GM19438 (cell line): ENCODE results near the gene AMIGO1.
"Not testable (repeated sequence)": the region's sequence is repeated elsewhere in the genome, so short reads cannot be mapped to it uniquely, and the experiment has no call there.

Experiments
- ATAC-seq: cut with Tn5 transposase; IDR thresholded peaks from one replicate; pipeline ENCODE4 v1.9.1; 2021; ENCODE audit warnings: low read depth; ENCODE audit not compliant: unreplicated experiment

AMIGO1 gene

DNA sequence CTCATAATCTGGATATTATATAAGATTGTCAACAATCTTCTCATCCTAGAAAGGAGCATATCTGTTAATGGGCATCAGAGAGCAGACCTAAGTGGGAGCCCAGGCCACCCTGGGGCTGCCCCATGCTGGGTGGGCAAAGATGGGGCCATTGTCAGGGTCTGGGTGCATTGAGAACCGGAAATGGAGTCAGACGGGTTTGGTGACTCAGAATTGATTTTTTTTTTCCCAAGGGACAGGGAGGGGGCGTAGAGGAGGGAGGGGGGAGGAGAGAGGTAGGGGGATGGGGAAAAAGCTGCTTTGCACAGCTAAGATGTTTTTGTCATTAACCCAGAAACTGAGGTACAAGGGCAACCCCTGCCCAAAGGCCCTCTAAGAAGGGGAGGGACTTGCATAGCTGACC, 24.5 kb downstream of the AMIGO1 start:
- no peak for ATAC-seq

DNA sequence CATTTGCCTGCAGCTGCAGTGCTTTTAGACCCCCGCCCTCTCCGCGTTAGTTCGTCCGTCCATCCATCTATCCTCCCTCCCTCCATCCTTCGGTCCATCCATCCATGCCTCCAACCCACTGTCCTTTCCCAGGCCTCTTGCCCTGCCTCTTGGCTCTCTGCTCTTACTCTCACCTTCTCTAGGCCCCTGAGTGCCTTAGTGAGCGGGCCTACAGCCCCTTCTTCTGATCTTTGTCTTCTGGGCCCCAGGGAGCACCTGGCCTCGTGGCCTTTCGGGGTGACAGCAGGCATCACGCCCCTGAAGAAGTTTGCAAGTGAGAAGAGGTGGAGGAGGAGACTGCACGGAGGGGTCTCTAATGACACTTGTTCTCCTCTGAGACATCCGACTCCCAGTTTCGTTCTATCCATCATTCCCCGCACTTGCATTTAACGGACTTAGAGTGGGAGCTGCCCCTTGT, 25.0 kb downstream of the AMIGO1 start:
- no peak for ATAC-seq

DNA sequence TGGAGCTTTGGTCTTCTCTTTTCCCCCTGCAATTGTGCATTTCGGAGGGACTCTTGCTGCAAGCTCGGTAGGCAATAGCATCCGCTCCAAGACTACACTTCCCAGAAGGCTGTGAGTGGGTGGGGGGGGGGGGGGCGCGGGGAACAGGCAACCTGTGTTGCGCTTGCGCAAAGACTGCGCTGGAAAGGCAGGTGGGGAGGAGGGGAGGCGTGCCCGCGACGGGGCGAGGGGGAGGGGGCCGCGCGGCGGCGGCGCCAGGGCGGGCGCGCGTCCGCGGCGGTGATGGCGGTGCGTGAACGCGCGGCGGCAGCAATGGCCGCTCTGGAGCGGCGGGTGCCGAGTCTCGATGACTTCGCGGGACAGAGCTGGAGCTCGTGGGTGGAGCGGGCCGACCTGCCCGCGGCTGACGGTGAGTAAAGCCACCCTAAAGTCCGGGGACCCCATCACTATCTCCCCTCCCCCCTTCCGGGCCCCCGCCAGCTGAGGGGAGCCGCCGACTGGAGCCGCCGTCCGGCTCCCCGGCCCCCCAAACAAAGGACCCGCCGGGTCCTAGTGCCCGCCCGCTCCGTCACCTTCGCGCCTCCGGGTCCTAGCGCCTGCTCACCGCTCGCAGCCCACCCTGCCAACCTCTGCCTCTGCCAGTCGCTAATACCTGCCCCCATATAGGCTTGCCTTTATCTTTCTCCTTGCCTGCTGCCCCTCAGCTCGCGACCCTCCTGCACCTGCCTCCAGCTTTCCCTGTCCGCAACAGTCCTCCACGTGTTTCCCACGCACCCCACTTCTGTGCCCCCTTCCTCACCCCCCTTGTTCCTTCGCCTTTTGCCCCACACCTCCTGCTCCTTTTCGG, 25.6 kb downstream of the AMIGO1 start, which contains the start of gene ATXN7L2:
ATXN7L2 (plus strand) TSS at position 234 of the 847 bp plus-strand sequence; CDS start at position 283, 49 bp downstream.
- peak; percentile 79 for ATAC-seq

DNA sequence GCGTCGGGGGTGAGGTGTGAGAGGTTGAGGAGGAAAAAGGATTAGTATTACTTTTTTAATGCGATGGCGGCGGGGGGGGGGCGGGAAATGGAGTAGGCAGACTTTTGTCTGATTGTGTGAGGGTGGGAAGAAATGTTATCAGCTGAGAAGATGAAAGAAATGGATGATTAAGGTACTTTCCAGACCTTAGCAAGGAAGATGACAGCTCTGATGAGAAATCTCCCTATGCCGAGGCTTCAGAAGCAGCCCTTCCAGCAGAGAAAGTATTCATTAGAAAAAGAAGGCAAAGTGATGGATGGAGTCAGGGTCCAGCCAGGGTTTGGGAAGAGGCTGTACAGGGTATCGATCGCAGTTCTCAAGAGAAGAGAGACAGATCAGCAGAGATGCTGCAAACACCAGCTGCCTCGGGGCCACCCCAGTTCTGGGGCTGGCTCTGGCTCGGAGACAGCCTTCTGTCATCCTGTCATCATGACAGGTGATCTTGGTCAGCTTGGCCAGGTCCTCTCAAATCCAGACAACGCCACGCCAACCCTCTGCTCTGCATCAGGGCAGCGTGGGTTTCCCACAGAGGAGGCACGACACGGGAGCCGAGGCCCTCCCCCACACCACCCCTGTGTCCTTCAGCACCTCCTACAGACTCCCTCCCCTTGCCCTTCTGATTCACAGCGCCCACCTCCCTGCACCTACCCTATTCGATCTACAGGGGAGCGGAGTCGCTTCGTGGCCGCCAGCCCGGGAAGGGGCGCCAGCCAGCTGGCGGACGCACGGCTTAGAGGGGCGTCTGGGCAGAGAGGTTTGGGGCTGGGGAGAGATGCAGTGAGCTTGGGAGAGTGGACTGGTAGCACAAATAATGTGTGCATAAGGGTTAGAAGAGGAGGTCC, 26.5 kb downstream of the AMIGO1 start:
- ATAC-seq = peak; percentile 34

DNA sequence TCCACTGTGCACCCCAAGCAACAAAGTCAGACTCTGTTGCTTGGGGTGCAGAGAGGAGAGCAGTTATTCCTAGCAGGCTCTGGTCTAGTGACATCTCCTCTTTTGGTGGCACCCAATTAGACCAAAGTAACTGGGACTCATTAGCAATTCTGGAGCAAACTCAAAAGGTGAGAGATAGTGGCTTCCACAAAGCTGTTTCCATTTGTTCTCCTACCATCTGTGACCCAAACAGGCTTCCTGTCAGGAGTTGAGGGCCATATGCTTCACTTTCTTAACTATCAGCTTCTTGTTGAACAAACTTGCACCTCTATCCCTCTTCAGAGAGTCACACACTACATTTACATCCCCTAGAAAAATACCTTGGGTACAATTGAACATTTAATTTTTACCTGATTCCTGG, 27.3 kb downstream of the AMIGO1 start:
- no peak for ATAC-seq

DNA sequence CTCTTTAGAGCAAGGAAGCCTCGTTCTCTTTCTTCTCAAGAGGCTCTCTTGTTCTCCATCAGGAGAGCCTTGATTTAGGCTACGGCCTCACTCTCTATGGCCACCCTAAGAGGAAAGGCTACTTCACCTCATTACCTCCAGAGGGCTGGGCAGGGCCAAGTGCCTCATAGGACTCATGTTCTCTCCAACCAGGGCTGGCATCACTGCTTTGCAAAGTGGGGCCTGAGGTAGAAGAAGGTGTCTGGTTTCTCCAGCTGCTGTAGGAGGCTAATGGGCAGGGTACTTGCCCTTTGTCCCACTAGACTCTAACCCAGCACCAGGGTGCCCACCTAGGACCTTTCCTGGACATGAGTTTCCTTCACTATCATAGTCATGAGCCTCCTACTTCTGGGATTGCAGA, 27.9 kb downstream of the AMIGO1 start:
- ATAC-seq = no peak

DNA sequence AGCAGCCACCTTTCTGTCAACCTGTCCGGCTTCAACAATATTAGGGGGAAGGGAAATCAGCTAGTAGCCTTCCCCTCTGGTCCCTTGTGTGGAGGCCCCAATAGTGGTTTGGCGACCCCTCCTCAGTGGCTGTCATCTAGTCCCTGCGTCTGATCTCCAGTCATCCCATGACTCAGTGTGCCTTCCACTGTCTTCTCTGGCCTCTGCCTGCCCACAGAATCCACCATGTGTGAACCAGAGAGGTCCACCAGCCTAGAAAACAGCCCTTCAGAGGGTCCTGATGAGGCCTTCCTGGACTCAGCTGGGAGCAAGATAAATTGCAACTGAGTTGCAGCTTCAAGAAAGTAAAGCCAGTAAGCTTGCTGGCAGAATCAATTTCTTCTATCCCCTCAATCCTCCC, 29.6 kb downstream of the AMIGO1 start:
- ATAC-seq = no peak

DNA sequence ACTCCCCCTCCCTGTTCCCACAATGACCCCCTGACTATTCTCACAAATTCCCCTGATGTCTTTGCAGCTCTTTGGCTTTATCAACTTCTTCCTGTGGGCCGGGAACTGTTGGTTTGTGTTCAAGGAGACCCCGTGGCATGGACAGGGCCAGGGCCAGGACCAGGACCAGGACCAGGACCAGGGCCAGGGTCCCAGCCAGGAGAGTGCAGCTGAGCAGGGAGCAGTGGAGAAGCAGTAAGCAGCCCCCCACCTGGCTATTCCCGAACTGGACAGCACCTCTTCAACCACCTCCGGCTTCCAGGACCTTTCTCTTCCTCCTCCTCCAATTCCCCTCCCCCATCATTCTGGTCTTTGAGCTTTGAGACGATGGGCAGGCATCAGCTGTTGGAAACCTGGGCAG, 30.2 kb downstream of the AMIGO1 start:
- no peak for ATAC-seq

DNA sequence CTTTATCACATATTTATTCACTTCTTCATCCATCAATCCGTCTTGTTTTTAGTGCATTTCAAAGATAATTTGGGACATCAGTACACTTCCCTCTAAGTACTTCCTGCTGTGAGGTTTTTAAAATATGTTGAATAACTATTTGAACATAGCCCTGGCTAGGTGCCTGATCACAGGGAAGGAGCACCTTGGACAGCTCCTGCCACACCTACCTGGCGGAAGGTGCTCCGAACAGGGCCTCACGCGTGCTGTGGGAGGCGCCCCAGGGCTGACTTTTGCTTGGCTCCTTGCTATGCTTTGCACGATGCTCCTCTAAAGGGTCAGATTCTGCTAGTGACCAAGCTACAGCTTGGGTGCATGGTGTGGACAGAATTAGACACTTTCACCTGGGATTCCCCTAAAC, 30.7 kb downstream of the AMIGO1 start:
- no peak for ATAC-seq

DNA sequence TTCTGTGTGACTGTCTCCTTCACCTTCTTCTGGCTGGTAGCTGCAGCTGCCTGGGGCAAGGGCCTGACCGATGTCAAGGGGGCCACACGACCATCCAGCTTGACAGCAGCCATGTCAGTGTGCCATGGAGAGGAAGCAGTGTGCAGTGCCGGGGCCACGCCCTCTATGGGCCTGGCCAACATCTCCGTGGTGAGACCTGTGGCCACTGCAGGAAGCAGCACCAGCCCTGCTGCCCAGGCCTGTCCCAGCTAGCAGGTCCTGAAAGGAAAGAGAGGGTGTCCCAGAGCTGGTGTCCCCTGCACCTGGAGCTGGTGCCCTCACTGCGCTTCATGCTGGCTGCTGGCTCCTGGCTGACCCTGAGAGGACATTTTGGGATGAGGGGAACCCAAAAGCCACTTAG, 31.7 kb downstream of the AMIGO1 start:
- ATAC-seq = no peak

DNA sequence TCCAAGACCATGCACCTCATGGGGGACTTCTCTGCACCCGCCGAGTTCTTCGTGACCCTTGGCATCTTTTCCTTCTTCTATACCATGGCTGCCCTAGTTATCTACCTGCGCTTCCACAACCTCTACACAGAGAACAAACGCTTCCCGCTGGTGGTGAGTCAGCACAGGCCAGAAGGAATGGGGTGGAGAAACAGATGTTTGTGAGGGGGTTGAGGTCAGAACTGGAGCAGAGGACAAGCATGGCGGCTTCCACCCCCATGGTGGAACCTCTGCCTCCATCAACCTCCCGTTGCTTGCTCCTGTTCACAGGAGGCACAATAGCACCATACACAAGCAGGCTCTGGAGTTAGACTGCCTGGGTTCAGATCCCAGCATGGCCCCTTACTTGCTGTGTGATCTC, 32.7 kb downstream of the AMIGO1 start:
- ATAC-seq = no peak

DNA sequence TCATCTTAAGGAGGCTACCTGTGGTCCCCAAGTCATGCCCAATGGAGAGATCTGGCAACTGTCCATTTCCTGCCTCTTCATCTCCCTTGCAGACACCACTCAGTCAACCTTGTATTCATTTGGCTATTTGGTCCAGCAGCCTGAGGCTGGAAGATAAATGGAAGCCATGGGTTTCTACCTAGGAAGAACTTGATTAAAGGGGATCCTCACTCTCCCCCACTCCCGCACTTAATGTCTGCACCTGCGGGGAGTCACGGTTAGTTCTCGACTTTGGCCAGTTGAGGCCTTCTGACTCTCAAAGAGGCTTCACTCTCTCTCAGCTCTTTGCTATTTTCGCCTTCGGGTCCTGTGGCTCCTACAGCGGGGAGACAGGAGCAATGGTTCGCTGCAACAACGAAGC, 34.3 kb downstream of the AMIGO1 start:
- ATAC-seq = no peak

DNA sequence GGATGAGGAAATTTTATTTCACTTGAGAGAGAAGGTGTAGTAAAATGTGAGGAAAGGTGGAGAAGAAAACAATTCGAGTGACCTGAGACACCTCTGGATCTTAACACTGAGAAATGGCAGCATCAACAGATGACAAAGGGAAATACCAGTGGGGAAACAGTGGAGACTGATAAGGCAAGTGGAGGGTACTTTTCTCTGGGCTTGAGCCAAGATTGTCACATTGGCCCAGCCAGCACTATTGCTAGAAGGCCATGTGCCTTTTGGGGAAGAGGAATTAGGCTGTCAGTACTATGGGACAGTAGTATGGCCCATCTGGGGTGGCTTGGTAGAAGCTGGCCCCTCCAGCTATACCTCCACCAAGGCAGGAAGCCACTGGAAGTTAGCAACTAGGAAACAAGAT, 34.8 kb downstream of the AMIGO1 start:
- no peak for ATAC-seq

DNA sequence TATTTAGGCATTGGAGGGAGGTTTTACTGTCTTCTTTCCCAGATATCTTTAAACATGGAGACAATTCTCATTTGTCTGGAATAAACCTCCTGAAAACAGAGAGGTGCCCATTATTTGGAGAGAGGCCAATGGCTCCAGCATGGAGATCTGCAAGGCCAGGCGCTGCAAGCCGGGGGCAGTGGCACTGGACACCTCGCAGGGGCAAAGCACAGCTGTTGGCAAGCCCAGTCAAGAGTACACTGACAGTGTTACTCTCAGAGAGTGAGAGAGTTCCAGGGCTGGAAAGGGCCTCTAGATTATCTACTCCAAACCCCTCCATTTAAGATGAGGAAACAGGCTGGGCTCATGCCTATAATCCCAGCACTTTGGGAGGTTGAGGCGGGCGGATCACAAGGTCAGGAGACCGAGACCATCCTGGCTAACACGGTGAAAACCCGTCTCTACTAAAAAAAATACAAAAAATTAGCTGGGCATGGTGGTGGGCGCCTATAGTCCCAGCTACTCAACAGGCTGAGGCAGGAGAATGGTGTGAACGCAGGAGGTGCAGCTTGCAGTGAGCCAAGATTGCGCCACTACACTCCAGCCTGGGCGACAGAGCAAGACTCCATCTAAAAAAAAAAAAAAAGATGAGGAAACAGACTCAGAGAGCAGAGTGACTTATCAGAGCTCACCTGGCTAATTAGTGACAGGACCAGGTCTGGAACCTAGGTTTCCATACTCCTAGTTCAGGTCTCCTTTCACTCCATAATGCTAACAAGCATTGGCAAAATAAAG, 36.1 kb downstream of the AMIGO1 start:
- ATAC-seq = not testable (repeated sequence)

DNA sequence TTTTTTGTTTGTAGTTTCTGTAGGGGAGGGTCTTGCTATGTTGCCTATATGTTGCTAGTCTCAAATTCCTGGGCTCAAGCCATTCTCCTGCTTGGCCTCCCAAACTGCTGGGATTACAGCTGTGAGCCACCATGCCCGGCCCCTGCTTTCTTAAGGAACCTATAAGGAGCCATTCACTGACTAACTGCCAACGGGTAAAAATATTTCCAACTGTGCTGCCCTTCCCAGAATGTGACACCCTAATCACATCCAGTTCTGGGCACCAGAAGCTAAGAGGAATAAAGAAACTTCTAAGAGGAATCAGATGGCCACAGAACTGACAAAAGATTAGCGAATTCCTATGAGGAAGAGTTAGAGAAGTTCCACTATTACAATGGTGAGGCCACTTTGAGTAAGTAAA, 36.7 kb downstream of the AMIGO1 start:
- ATAC-seq = no peak

DNA sequence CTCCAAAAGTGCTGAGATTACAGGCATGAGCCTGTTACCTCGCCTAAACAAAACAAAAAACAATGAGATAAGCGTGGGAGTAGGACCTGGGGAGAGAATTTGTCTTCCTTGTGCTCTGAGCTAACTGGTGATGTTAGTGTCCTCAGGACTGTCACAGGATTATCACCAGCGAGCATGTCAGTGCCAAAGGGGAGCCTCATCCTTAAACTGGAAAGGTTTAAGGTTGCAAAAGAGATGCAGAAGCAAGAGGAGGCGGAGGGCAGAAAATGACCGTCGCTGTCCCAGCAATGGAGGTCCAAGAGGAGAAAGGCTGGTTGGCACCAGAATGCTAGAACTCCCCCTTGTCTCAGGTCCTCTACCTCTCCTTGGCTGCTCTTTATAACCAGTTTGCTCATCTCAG, 39.3 kb downstream of the AMIGO1 start:
- no peak for ATAC-seq

DNA sequence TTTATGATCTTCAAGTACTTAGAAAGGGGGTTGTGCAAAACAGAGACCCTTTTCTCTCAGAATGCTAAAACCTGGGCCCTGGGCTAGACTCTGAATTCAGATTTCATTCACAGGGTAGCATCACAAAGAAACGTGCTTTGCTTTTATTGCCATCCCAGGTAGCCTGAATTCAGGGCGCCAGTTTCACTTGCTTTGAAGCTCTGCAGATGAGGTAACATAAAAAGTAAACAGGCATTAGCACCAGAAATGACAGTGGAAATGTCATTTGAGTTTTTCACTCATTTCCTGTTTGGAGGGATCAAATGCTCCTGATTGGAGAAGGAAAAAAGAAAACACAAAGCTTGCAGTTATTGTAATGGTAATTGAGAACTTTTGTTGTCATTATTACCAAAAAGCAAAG, 40.6 kb downstream of the AMIGO1 start:
- ATAC-seq = no peak

DNA sequence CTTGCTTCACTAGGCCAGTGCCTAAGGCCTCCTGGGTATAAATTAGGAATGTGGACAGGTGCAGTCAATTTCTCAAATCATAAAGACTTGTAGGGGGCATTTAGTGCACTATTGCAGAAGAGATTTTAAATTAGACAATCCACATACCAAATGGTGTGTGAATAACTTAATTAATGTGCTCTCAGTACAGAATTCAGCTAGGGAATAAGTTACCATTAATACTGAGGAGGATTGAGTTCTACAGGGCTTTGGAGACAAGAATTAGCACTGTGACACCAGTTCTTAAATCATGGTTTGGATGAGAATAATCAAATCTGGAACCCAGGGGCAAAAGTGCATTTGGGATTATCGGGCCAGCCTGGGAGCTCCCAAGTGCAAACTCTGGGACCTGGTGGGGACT, 41.5 kb downstream of the AMIGO1 start:
- ATAC-seq = no peak

DNA sequence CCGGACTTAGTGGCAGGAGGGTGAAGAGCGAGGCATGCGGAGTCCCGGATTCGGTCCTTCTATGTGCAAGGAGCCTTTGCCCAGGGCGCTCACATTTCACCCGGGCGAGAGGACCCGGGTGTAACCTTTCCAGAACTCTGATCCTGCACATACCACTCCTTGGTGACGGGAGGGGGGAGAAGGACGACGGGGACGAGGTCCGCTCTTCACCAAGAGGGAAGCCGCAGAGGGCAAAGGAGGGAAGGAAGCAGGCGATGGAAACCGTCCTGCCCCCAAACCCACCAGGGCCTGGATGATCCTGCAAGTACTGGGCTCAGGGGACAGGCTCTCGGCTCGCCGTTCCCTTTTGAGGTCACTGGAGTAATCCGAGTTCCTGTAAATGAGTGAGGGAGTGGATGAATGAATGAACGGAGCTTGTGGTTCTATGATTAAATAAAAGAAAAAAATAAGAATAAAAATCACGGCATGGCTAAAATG, 42.2 kb downstream of the AMIGO1 start:
- no peak for ATAC-seq

DNA sequence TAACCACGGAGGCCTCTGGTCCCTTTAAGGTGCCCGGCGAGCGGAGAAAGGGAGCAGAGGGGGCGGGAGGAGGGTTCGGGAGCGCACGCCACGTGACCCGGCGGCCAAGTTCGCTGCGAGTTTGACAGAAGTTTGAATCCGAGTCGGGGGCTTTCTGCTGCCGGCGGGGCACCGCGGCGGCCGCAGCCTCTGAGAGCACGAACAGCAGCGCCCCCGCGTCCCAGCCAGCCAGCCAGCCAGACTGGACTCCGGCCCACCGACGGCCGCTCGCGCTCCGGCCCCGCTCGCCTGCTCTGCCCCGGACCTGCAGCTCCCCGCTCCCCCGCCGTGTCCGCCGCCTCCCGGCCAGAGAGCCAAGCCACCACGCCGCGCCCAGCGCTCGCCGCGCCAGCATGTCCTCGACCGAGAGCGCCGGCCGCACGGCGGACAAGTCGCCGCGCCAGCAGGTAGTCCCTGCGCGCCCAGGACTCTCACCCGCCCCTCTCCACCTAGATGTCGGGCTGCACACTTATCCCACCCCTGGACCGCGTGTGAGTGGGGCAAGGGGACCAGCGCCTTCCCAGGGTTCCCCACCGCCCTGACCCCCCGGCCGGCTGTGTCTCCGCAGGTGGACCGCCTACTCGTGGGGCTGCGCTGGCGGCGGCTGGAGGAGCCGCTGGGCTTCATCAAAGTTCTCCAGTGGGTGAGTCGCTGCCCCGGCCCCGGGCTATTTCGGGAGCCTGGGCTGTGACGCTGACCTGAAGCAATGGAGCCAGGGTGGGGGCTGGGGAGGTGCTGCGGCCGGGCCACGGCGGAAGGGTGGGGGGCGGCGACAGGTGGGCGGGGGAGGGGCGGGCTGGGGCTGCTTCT, 42.9 kb downstream of the AMIGO1 start, which contains the start of gene SYPL2:
SYPL2 (plus strand) TSS at position 95 of the 849 bp plus-strand sequence; CDS start at position 393, 298 bp downstream.
- no peak for ATAC-seq
